SHP77 treated with DMSO at 0.1 percent for 48 hours (cell line): ENCODE measurements around the gene PSMB7.

Experiments used
- DNase-seq: peaks from one replicate; lab custom pipeline; 2025; lab: John Stamatoyannopoulos, UW

Gene PSMB7

GRCh38 chr9:124411514-124412227, 3.6 kb downstream of the PSMB7 start:
- no peak for DNase-seq

DNA sequence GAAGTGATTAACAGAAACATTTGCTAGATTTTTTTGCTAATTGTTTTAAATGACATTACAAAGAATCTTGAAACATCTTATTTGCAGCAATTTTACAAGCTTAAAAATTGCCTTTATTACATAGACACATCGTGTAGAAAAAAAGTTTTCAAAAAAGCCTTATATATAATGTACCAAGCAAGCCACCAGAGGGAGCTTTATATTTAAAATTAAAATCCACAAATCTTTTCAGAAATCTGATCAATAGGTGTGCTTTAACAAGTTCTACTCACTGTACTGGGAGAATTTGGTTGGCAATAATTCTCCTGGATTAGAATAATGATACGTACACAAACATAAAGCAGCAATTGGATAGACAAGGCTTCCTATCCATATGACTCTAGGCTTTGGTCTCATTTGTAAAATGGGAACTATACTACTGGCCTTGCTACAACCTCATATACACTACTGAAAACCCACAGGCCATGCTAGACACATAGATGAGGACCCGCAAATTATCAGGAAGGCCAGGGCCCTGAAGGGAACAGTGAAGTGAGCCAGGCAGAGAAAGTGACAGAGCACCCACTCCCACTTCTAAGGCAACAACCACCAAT, 4.8 kb downstream of the PSMB7 start:
- no peak for DNase-seq

GRCh38 chr9:124409410-124409809, 5.8 kb downstream of the PSMB7 start:
- no peak for DNase-seq

DNA sequence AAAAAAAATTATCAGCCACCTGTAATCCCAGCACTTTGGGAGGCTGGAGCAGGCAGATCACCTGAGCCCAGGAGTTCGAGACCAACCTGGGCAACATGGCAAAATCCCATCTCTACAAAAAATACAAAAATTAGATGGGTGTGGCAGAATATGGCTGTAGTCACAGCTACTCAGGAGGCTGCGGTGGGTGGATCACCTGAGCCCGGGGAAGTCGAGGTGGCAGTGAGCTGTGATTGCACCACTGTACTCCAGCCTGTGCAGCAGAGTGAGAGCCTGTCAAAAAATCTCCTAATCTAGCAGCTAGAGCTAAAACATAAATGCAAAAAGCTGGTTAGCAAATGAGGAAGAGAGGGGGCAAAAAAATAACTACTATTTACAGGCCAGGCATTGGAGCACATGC, 12.0 kb downstream of the PSMB7 start:
- DNase-seq, result no peak

- no peak for DNase-seq
Measured at GRCh38 chr9:124399968-124400940, 15.0 kb downstream of the PSMB7 start.

GRCh38 chr9:124399323-124399967, 15.8 kb downstream of the PSMB7 start:
- DNase-seq, result no peak

DNA sequence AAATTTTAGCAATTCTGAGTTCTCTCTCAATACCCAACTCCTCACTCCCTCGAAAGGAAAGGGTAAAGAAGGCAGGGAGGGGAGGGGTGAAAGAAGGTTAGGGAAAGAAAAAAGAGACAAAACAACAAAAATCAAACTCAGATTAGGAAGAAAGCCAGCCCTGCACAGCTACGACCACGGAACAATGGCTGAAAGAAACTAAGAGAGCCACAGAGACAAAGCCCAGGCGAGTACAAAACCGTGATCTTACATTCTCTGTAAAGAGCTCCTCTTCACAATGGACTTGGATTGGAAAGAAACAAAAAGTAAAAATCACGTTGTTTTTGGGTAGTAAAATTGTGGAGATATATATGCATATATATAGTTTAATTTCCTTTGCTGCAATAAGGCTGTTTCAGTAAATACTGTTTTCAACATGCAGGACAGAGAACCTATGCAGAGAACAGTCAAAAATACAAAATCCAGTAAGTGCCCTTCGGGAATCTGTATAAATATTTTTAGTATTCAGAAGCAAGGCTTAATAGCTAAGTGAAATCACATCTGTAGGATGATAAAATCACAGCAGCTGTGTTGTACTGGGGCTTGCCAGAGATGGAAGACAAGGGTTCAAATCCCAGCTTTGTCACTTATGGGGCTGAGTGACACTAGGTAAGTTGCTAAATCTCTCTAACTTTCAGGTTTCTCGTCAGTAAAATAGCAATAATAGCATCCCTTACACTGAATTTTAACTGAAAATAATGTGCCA, 16.9 kb downstream of the PSMB7 start:
- DNase-seq, result no peak

DNA sequence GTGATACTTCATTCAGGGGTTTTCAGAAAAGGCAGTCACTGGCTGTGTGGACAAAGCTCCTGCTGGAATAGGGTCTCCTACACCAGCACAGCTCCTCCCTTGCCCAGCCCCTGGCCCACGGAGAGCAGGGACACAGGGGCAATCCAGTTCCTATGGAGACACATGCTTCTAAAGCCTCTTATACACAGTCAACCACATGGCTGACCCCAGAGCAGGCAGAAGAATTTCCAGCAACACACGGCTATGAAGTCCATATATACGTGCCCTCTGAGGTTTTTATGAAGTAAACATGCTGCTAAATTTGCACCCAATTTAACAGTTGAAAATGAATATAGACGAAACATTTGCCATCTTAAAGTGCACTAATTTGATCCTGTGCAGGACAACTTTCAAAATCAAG, 19.4 kb downstream of the PSMB7 start:
- DNase-seq, result no peak

GRCh38 chr9:124394596-124394995, 20.6 kb downstream of the PSMB7 start:
- no peak for DNase-seq

DNA sequence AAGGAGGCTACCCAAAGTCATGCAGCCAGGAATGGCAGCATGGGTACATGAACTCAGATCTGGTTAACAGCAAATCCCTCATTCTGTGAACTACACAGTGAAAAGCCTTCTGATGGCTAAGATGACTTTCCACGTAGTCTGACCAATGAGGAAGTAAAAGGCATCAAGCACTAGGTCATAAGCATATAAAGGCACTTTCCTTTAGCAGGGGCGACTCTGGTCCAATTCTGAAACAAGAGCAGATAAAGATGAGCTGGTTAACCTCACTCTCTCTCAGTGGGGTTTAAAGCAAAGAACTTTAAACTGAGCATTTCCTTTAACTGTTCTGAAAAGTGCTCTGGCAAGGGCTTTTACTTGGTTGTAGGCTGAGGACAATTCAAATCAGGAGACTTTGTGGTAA, 21.1 kb downstream of the PSMB7 start:
- no peak for DNase-seq

DNA sequence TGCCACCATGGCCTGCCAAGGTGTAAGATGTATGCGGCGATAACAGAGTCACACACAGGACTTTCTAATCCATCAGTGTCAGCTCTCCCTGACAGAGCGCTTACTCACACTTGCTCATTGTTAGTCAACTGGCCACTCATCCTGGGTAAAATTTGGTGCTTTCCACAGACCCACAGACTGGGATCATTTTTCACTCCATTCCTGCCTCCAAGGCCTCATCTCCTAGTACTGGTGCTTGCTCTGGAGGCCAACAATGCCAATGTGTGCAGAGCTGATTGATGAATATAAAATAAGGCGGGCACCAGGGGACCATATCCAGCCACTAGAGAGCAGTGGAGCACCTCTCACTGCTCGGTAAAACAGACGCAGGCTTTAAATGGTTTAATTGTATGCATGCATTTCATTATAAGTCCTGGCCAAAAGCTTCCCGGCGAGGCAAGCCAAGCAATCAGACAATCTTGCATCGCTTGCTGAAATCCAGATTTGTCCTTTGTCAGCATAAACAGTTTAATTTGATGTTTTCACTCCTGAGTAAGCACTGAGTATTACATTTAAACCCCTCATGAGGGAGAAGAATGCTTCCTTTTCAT, 22.3 kb downstream of the PSMB7 start:
- DNase-seq, result no peak

DNA sequence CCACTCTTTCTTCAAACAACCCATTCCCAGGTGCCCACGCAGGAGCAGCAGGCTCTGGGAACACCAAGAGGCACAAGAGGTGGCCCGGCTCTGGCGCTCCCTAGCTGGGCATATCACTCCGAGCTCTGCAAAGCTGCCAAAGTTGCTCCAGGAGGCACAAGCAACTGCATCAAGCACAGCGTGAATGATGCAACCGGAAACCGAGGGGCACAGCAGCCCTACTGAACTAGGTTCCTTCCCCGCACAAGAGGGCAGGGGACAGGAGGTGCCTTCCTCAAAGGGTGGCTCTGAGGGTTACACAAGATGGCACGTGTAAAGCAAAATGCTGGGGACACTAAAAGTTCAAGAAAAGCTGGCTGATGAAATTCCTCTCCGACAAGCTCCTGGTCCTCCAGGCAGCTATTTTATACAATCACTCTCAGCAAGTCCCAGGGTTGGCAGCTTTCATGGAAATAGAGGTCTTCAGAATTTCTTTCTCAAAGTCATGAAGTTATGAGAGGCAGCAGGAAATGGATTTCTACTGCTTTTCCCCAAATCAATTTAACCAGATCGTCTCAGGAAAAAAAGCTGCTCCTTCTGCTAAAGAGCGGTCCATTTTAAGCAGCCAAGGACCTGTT, 22.9 kb downstream of the PSMB7 start:
- DNase-seq, result no peak

- DNase-seq, result no peak
Measured at GRCh38 chr9:124390794-124391658, 24.2 kb downstream of the PSMB7 start.

GRCh38 chr9:124389146-124389939, 25.9 kb downstream of the PSMB7 start:
- DNase-seq, result peak; percentile 8

- DNase-seq, result no peak
Measured at GRCh38 chr9:124388275-124389048, 26.8 kb downstream of the PSMB7 start.

DNA sequence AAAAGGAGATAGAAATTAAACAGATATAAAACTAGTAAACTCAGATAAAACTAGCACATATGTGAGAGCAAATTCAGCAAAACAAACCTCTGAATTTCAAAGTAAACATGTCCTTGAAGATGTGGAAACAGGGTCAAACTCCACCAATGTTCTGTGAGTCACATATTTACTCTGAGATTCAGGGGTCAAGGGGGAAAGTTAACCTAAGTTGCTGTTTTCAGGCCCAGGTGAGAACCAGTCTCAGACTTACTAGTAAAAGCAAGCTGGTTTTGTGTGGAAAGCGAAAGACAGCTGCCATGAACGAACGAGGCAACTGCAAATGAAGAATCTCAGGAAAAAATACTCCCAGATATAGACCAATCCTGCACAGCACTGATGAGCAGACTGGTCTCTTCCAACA, 29.0 kb downstream of the PSMB7 start:
- no peak for DNase-seq

- no peak for DNase-seq
Measured at GRCh38 chr9:124385623-124386022, 29.6 kb downstream of the PSMB7 start.

DNA sequence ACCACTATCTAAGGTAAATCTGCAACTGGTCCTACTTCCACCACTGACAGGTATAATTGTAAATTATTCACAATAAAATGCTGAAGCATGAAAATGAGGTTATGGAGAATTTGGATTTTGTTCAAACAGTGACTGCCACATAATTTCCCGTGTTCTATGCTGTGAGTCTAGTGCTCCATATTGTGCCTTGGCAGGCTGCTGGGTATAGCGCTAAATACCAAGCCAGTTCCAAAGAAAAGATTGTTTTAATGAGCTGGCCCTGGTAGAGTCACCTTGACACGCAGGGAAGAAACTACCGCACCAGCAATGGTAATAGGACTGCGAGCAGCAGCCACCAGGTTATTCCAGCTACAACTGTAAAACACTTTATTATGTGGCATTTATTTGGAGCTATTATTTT, 30.4 kb downstream of the PSMB7 start:
- DNase-seq, result no peak
